ENCODE data around the gene TRIM56. TPM values are rescaled to one million over a fixed set of nuclear protein-coding genes. Genes with fewer than 3 reads are reported as not detected.

Gene TRIM56
- total RNA-seq, 3 donors from 2014 or later = 47.9 to 55.3 (median 53.9) TPM

DNA sequence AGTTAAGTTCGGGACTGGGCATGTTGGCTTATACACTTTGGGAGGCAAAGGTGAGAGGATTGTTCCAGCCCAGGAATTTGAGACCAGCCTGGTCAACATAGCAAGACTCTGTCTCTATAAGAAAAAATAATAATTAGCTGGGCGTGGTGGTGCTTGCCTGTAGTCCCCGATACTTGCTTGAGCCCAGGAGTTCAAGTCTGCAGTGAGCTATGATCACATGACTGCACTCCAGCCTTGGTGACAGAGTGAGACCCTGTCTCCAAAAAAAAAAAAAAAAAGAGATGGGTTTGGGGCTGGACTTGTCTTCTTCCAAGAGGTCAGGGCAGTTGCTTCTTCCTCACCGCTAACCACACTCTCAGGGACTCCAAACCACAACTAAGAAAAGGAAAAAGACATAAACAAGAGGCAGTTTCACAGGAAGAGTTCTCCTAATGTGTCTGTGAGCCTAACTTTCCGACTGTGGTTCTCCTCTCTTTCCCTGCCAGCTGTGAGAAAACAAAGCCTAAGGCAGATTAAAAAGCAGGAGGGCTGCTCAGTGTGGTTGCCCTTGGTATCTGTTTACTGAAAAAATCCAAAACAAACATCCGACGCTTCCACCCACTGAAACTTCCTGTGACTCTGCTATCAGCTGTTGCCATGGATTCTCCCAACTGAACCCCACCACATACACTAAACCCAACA, 39.2 kb downstream of the TRIM56 start:
- intact Hi-C loops (cut with DNase I, micrococcal nuclease) = no loop called here
- Histone ChIP-seq H3K4me1 (ENCODE audit: low read depth) (no peaks in the 10 kb centered on the region), H3K36me3 (ENCODE audit: low read depth) (no peaks in the 10 kb centered on the region), H3K4me3 (no peak overlapping the region), H3K9me3 (no peaks in the 10 kb centered on the region)
- ATAC-seq (no peak), DNase-seq (no peak)
- TF ChIP-seq, protein P1, sequence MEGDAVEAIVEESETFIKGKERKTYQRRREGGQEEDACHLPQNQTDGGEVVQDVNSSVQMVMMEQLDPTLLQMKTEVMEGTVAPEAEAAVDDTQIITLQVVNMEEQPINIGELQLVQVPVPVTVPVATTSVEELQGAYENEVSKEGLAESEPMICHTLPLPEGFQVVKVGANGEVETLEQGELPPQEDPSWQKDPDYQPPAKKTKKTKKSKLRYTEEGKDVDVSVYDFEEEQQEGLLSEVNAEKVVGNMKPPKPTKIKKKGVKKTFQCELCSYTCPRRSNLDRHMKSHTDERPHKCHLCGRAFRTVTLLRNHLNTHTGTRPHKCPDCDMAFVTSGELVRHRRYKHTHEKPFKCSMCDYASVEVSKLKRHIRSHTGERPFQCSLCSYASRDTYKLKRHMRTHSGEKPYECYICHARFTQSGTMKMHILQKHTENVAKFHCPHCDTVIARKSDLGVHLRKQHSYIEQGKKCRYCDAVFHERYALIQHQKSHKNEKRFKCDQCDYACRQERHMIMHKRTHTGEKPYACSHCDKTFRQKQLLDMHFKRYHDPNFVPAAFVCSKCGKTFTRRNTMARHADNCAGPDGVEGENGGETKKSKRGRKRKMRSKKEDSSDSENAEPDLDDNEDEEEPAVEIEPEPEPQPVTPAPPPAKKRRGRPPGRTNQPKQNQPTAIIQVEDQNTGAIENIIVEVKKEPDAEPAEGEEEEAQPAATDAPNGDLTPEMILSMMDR (IDR thresholded peaks at IDR 0.05) = no peak

DNA sequence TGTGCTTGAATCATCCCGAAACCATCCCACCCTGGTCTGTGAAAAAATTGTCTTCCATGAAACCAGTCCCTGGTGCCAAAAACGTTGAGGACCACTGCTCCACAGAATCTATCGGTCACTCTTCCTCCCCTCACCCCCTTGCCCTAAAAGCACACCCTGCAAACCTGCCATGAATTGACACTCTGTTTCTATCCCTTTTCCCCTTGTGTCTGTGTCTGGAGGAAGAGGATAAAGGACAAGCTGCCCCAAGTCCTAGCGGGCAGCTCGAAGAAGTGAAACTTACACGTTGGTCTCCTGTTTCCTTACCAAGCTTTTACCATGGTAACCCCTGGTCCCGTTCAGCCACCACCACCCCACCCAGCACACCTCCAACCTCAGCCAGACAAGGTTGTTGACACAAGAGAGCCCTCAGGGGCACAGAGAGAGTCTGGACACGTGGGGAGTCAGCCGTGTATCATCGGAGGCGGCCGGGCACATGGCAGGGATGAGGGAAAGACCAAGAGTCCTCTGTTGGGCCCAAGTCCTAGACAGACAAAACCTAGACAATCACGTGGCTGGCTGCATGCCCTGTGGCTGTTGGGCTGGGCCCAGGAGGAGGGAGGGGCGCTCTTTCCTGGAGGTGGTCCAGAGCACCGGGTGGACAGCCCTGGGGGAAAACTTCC, 40.8 kb downstream of the TRIM56 start:
- peak; percentile 19 for ATAC-seq
- Histone ChIP-seq H3K36me3 (ENCODE audit: low read depth) (no peaks in the 10 kb centered on the region), H3K4me1 (ENCODE audit: low read depth) (no peaks in the 10 kb centered on the region), H3K4me3 (no peak overlapping the region), H3K9me3 (no peaks in the 10 kb centered on the region)
- intact Hi-C loops (cut with DNase I, micrococcal nuclease) = no loop called here
- TF ChIP-seq, protein P1 (IDR thresholded peaks at IDR 0.05) = no peak
- peak; percentile 42 to 61 (median 59) for DNase-seq

DNA sequence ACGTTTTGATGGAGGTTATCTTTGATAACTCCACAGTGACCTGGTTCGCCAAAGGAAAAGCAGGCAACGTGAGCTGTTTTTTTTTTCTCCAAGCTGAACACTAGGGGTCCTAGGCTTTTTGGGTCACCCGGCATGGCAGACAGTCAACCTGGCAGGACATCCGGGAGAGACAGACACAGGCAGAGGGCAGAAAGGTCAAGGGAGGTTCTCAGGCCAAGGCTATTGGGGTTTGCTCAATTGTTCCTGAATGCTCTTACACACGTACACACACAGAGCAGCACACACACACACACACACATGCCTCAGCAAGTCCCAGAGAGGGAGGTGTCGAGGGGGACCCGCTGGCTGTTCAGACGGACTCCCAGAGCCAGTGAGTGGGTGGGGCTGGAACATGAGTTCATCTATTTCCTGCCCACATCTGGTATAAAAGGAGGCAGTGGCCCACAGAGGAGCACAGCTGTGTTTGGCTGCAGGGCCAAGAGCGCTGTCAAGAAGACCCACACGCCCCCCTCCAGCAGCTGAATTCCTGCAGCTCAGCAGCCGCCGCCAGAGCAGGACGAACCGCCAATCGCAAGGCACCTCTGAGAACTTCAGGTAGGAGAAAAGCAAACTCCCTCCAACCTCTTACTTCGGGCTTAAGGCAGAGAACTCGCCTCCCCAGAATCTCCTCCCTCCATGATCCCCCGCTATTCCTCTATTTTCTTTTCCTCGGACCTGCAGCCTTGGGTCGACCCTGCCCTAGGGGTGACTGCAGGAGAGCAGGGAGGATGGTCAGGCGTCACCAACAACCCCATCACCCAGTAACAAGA, 41.6 kb downstream of the TRIM56 start, which contains the start of gene SERPINE1:
SERPINE1 (plus strand) TSS at position 454 of the 809 bp plus-strand sequence. CDS start 1,290 bp downstream, outside the sequence.
- Histone ChIP-seq H3K9me3 (no peaks in the 10 kb centered on the region), H3K36me3 (ENCODE audit: low read depth) (no peaks in the 10 kb centered on the region), H3K4me3 (no peak within 1 kb of the TSS), H3K4me1 (ENCODE audit: low read depth) (no peaks in the 10 kb centered on the region)
- DNase-seq (peak; percentile 62 to 82 (median 66)), ATAC-seq (peak; percentile 76)
- intact Hi-C loops (cut with DNase I, micrococcal nuclease) = no loop called here
- TF ChIP-seq, protein P1 (IDR thresholded peaks at IDR 0.05) = no peak

DNA sequence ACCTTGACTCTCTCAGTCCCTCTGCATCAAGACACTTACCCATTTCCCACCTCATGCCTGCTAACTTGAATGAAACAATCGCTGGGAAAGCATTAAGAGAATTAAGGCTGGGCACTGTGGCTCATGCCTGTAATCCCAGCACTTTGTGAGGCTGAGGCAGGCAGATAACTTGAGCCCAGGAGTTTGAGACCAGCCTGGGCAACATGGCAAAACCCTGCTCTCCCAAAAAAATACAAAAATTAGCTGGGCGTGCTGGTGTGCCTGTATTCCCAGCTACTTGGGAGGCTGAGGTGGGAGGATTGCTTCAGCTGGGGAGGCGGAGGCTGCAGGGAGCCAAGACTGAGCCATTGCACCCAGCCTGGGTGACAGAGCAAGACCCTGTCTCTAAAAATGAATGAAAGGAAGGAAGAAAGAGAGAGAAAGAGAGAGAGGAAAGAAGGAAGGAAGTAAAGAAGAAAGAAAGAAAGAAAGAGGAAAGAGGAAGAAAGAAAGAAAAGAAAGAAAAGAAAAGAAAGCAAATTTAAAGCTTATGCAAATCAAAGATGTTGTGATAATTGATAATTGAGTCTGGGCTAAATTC, 42.3 kb downstream of the TRIM56 start:
- no peaks in the 10 kb centered on the region for H3K36me3 ChIP-seq (ENCODE audit: low read depth)
- DNase-seq = no peak
- intact Hi-C loops (cut with DNase I, micrococcal nuclease) = no loop called here
- no peaks in the 10 kb centered on the region for H3K9me3 ChIP-seq
- TF ChIP-seq, protein P1 (IDR thresholded peaks at IDR 0.05) = no peak
- no peak overlapping the region for H3K4me3 ChIP-seq
- H3K4me1 ChIP-seq (ENCODE audit: low read depth) = no peaks in the 10 kb centered on the region
- no peak for ATAC-seq

DNA sequence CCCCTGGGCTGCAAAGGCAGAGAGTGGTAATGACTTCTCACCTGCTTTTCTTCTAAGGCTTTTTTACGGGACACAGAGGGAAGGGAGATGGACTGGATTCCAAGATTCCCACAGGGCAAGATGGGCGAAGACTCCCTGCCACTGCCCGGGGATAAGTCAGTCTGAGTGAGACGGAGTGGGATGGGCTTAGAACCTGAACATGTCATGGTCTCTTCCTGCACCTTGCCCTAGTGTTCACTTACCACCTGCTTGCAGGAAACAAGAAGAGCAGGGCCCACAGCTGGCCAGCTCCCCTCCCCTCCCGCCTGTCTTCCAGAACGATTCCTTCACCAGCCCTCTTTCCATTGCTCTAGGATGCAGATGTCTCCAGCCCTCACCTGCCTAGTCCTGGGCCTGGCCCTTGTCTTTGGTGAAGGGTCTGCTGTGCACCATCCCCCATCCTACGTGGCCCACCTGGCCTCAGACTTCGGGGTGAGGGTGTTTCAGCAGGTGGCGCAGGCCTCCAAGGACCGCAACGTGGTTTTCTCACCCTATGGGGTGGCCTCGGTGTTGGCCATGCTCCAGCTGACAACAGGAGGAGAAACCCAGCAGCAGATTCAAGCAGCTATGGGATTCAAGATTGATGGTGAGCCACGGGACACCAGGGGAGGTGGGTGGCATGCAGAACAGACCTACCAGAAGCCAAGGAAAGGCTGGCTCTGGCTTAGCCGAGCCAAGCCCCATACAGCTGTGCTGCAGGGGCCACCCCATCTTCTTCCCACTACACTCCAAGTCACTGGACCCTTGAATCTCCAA, 43.0 kb downstream of the TRIM56 start:
- Histone ChIP-seq H3K4me1 (ENCODE audit: low read depth) (no peaks in the 10 kb centered on the region), H3K9me3 (no peaks in the 10 kb centered on the region), H3K36me3 (ENCODE audit: low read depth) (no peaks in the 10 kb centered on the region), H3K4me3 (no peak overlapping the region)
- no peak for ATAC-seq
- TF ChIP-seq, protein P1 (IDR thresholded peaks at IDR 0.05) = no peak
- no peak for DNase-seq
- intact Hi-C loops (cut with DNase I, micrococcal nuclease) = no loop called here

All from mucosa of descending colon (tissue), 3 donors.